Common myeloid progenitor, CD34-positive (primary cell): ENCODE results near the gene ZPLD1.

Experiments used
- CTCF ChIA-PET: fragments of 350-600 bp; sonication (Branson Sonifier 250); formaldehyde crosslinking; loops from one replicate; lab custom pipeline; 2021; ENCODE audit warnings: antibody characterized with exemption; lab: Charles Lee
- POLR2A ChIA-PET: fragments of 350-600 bp; sonication (Branson Sonifier 250); formaldehyde crosslinking; loops from one replicate; lab custom pipeline; 2021; ENCODE audit warnings: antibody characterized with exemption; lab: Charles Lee
- DNase-seq, 3 donors: peaks; one replicate each; pipeline versions ENCODE4 v3.0.0 to v3.0.0-alpha.2; 2013
- H3K27ac ChIP-seq, 2 experiments: 1 replicate in 1 of 2; 2 replicates in 1 of 2; pipeline ENCODE4 v1.7.0; 2013; ENCODE audit warnings: inconsistent platforms in 2 of 2, low read length in 2 of 2, mild to moderate bottlenecking in 2 of 2, low read depth in 1 of 2, moderate library complexity in 1 of 2; ENCODE audit not compliant: severe bottlenecking in 2 of 2, insufficient read depth in 1 of 2, poor library complexity in 1 of 2
- H3K27me3 ChIP-seq, 5 experiments: replicated peaks in 2 of 5; 1 replicate in 3 of 5; 2 replicates in 2 of 5; pipeline versions ENCODE4 v1.6.1 to v1.7.0; 2013; ENCODE audit warnings: low read length in 4 of 5, mild to moderate bottlenecking in 2 of 5, moderate library complexity in 2 of 5, inconsistent platforms in 1 of 5; ENCODE audit not compliant: insufficient read depth in 5 of 5, control insufficient read depth in 4 of 5
- H3K36me3 ChIP-seq, 4 experiments: 1 replicate in 2 of 4; 2 replicates in 2 of 4; pipeline versions ENCODE4 v1.6.1 to v1.7.0; 2013; ENCODE audit warnings: low read length in 3 of 4, control low read depth in 1 of 4, mild to moderate bottlenecking in 1 of 4; ENCODE audit not compliant: control insufficient read depth in 4 of 4, insufficient read depth in 4 of 4
- H3K4me1 ChIP-seq, 4 experiments: 1 replicate in 3 of 4; 2 replicates in 1 of 4; pipeline versions ENCODE4 v1.6.1 to v1.7.1; 2013; ENCODE audit warnings: low read length in 3 of 4, mild to moderate bottlenecking in 3 of 4, control low read depth in 1 of 4, inconsistent platforms in 1 of 4, moderate library complexity in 1 of 4; ENCODE audit not compliant: control insufficient read depth in 4 of 4, insufficient read depth in 4 of 4; ENCODE audit errors: control extremely low read depth in 1 of 4
- H3K4me3 ChIP-seq, 7 experiments: 1 replicate in 4 of 7; 2 replicates in 3 of 7; pipeline versions ENCODE4 v1.5.1 to v1.7.0; 2013; ENCODE audit warnings: mild to moderate bottlenecking in 7 of 7, low read length in 6 of 7, moderate library complexity in 6 of 7, inconsistent platforms in 2 of 7, low read depth in 2 of 7, control low read depth in 1 of 7; ENCODE audit not compliant: insufficient read depth in 4 of 7, control insufficient read depth in 1 of 7; ENCODE audit errors: extremely low read depth in 1 of 7
- H3K9me3 ChIP-seq, 5 experiments: 1 replicate in 4 of 5; 2 replicates in 1 of 5; pipeline versions ENCODE4 v1.6.1 to v1.7.1; 2013; ENCODE audit warnings: low read length in 4 of 5, mild to moderate bottlenecking in 2 of 5, inconsistent platforms in 1 of 5, low read depth in 1 of 5, moderate library complexity in 1 of 5; ENCODE audit not compliant: control insufficient read depth in 4 of 5, insufficient read depth in 2 of 5; ENCODE audit errors: control extremely low read depth in 1 of 5
- WGBS: methylation state at CpG from one replicate; pipeline ENCODE4 v1.1.5; 2013; ENCODE audit not compliant: insufficient coverage; 5-methylcytosine and 5-hydroxymethylcytosine counted together

ZPLD1 gene

GRCh38 chr3:102484363-102484762 is 49.5 kb downstream of the ZPLD1 start:
- WGBS, result no CpG with 5 or more reads among the region's 3 CpGs
- ChIA-PET POLR2A (no interaction called here), CTCF (no interaction called here)
- no peak overlapping the region for H3K27ac ChIP-seq
- H3K4me3 ChIP-seq, result no peak overlapping the region
- no peaks in the 10 kb centered on the region for H3K9me3 ChIP-seq
- H3K4me1 ChIP-seq, result no peaks in the 10 kb centered on the region
- H3K27me3 ChIP-seq, result no peaks in the 10 kb centered on the region
- no peaks in the 10 kb centered on the region for H3K36me3 ChIP-seq
- no peak for DNase-seq

GRCh38 chr3:102485701-102486100 is 50.9 kb downstream of the ZPLD1 start:
- WGBS, result no CpG with 5 or more reads among the region's 2 CpGs
- no peaks in the 10 kb centered on the region for H3K9me3 ChIP-seq
- no peaks in the 10 kb centered on the region for H3K36me3 ChIP-seq
- no peaks in the 10 kb centered on the region for H3K27me3 ChIP-seq
- ChIA-PET POLR2A (no interaction called here), CTCF (no interaction called here)
- no peak overlapping the region for H3K4me3 ChIP-seq
- no peak overlapping the region for H3K27ac ChIP-seq
- no peaks in the 10 kb centered on the region for H3K4me1 ChIP-seq
- DNase-seq, result no peak

DNA sequence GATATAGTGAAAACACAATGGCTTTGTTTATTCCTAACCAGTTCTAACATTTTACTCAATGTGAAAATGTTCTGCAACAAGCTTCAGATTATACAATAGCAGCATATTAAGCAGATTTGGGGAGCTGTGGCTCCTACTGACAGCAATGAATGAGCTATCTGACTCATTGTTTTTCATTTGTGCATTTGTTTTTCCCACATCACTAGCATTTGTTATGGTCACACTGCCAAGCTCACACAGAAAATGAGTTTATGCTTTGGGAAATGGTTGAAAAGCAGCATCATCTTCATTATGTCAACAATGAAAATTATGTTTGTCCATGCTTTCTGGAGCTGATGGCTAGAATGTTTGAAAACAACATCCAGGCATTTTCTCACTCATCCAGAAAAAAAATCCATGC is 53.5 kb downstream of the ZPLD1 start:
- H3K36me3 ChIP-seq, result no peaks in the 10 kb centered on the region
- H3K4me3 ChIP-seq, result no peak overlapping the region
- H3K9me3 ChIP-seq, result no peaks in the 10 kb centered on the region
- no peak for DNase-seq
- no peak overlapping the region for H3K27ac ChIP-seq
- H3K27me3 ChIP-seq, result no peaks in the 10 kb centered on the region
- no peaks in the 10 kb centered on the region for H3K4me1 ChIP-seq
- ChIA-PET POLR2A (no interaction called here), CTCF (interaction anchor here (1.7 kb wide), 1 partner anchor 48 kb away, joined by 3 read pairs; no protein-coding TSS in a partner anchor)

DNA sequence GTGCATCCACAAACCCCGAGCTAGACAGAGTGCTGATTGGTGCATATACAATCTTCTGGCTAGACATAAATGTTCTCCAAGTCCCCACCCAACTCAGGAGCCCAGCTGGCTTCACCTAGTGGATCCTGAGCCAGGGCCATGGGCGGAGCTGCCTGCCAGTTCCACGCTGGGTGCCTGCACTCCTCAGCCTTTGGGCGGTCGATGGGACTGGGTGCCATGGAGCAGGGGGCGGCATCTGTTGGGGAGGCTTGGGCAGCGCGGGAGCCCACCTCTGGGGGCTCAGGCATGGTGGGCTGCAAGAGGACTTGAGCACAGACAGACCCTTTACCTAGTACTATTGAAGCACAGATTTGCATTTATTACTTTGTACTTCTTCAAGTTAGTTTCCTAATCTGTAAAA is 57.5 kb downstream of the ZPLD1 start:
- Histone ChIP-seq H3K4me1 (no peaks in the 10 kb centered on the region), H3K36me3 (no peaks in the 10 kb centered on the region), H3K9me3 (no peaks in the 10 kb centered on the region), H3K27me3 (no peaks in the 10 kb centered on the region), H3K27ac (no peak overlapping the region), H3K4me3 (no peak overlapping the region)
- 96% methylated on average over 4 of the region's 8 CpGs for WGBS
- DNase-seq, result no peak
- ChIA-PET POLR2A (no interaction called here), CTCF (no interaction called here)

DNA sequence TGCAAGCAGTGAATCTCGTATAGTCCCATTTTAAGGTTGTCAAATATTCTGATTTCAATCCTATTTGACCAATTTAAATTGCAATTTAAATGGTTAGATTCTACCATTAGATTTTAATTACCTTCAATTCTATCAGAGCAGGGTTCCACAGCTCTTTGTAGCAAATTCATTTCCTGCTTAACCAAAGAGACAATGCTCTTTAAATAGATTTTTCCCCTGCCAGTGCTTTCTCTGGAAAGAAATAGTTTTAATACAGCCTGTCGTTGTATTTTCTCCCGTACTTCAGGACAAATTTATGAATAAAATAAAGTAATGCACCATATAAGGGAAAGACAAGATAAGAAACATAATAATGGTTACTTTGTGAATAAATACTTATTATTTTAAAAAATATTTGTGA is 62.8 kb downstream of the ZPLD1 start:
- Histone ChIP-seq H3K27me3 (no peaks in the 10 kb centered on the region), H3K9me3 (no peaks in the 10 kb centered on the region), H3K4me1 (no peaks in the 10 kb centered on the region), H3K4me3 (no peak overlapping the region), H3K36me3 (no peaks in the 10 kb centered on the region), H3K27ac (no peak overlapping the region)
- POLR2A ChIA-PET, result no interaction called here
- DNase-seq, result no peak
- no CpG with 5 or more reads among the region's 3 CpGs for WGBS
- CTCF ChIA-PET, result no interaction called here

- ChIA-PET CTCF (no interaction called here), POLR2A (no interaction called here)
- peaks cover 0 to 2% (median 0%) of the 10 kb centered on the region in 5 experiments for H3K9me3 ChIP-seq
- 82% methylated on average over 2 of the region's 2 CpGs for WGBS
- no peak for DNase-seq
- H3K27me3 ChIP-seq, result no peaks in the 10 kb centered on the region
- no peak overlapping the region for H3K4me3 ChIP-seq
- no peaks in the 10 kb centered on the region for H3K36me3 ChIP-seq
- no peak overlapping the region for H3K27ac ChIP-seq
- no peaks in the 10 kb centered on the region for H3K4me1 ChIP-seq
These were observed 70.7 kb downstream of the ZPLD1 start for GRCh38 chr3:102505542-102505941.

DNA sequence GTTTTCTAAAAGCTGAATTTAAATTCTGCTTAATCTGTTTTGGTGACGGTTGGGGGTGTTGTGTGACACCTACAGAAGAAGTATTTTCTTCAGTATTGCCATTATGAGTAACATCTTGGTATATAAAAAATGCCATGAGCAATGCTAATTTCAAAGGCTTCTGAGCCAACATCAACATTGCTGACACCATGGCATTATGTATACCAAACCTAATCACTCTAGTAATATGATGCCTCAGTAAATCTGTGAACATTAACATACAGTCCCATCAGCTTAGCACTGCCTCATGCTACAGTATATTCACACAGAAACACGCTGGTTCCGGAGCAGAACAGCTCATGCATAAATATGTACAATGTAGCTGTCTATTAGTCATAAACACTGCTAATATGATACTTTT is 75.8 kb downstream of the ZPLD1 start:
- WGBS, result no CpG with 5 or more reads among the region's 3 CpGs
- no peak for DNase-seq
- no peak overlapping the region for H3K27ac ChIP-seq
- no peaks in the 10 kb centered on the region for H3K27me3 ChIP-seq
- H3K4me3 ChIP-seq, result no peak overlapping the region
- no peaks in the 10 kb centered on the region for H3K36me3 ChIP-seq
- no peaks in the 10 kb centered on the region for H3K4me1 ChIP-seq
- CTCF ChIA-PET, result interaction anchor here (1.3 kb wide), 1 partner anchor 28 kb away, joined by 3 read pairs; no protein-coding TSS in a partner anchor
- POLR2A ChIA-PET, result no interaction called here
- peaks cover 0 to 2% (median 0%) of the 10 kb centered on the region in 5 experiments for H3K9me3 ChIP-seq
